CD14-positive monocyte (primary cell): ENCODE data around the gene URB1. TPM values are rescaled to one million over a fixed set of nuclear protein-coding genes. Genes with fewer than 3 reads are reported as not detected.
A peak's percentile ranks its signal among the peaks of the same experiment; 100 is the strongest.

ENCODE experiments used
- DNase-seq, 3 donors: peaks; one replicate each; pipeline ENCODE4 v3.0.0-alpha.2; 2011 to 2022
- H2AFZ ChIP-seq: 2 replicates; pipeline ENCODE4 v1.6.0; 2012; ENCODE audit warnings: mild to moderate bottlenecking, low read depth, low read length, inconsistent platforms; ENCODE audit not compliant: insufficient read depth, poor library complexity, severe bottlenecking
- H3K27ac ChIP-seq, 2 donors: 1 replicate in 1 of 2; 2 replicates in 1 of 2; pipeline ENCODE4 v1.5.1; 2012 to 2013; ENCODE audit warnings: low read length in 2 of 2, control low read depth in 1 of 2, inconsistent platforms in 1 of 2, low read depth in 1 of 2, mild to moderate bottlenecking in 1 of 2
- H3K27me3 ChIP-seq, 2 donors: one replicate each; pipeline versions ENCODE4 v1.6.0 to v1.6.1; 2011 to 2013; ENCODE audit warnings: low read length in 2 of 2; ENCODE audit not compliant: control insufficient read depth in 2 of 2, insufficient read depth in 2 of 2
- H3K36me3 ChIP-seq, 2 donors: replicated peaks in 1 of 2; 1 replicate in 1 of 2; 2 replicates in 1 of 2; pipeline versions ENCODE4 v1.5.1 to v1.6.1; 2012 to 2013; ENCODE audit warnings: low read length in 2 of 2, control low read depth in 1 of 2, inconsistent platforms in 1 of 2, mild to moderate bottlenecking in 1 of 2; ENCODE audit not compliant: insufficient read depth in 2 of 2, control insufficient read depth in 1 of 2
- H3K4me1 ChIP-seq, 2 donors: 1 replicate in 1 of 2; 2 replicates in 1 of 2; pipeline versions ENCODE4 v1.5.1 to v1.6.1; 2012 to 2013; ENCODE audit warnings: low read length in 2 of 2, control low read depth in 1 of 2, inconsistent platforms in 1 of 2, mild to moderate bottlenecking in 1 of 2, moderate library complexity in 1 of 2; ENCODE audit not compliant: insufficient read depth in 2 of 2, control insufficient read depth in 1 of 2
- H3K4me2 ChIP-seq: replicated peaks from 2 replicates; pipeline ENCODE3; 2012; ENCODE audit warnings: low read length, moderate library complexity, mild to moderate bottlenecking; ENCODE audit not compliant: poor library complexity, severe bottlenecking; ENCODE audit errors: extremely low read depth
- H3K4me3 ChIP-seq, 3 experiments: fragments of 200-600 bp in 1 of 3; sonication (generic) in 1 of 3; replicated peaks in 1 of 3; 1 replicate in 2 of 3; 2 replicates in 1 of 3; pipeline ENCODE4 v1.5.1; 2011 to 2013; ENCODE audit warnings: low read length in 3 of 3, mild to moderate bottlenecking in 3 of 3, control low read depth in 2 of 3, low read depth in 2 of 3, inconsistent platforms in 1 of 3, moderate library complexity in 1 of 3
- H3K79me2 ChIP-seq: 2 replicates; pipeline ENCODE4 v1.6.0; 2012; ENCODE audit warnings: mild to moderate bottlenecking, control low read depth, inconsistent platforms, low read length, moderate library complexity; ENCODE audit not compliant: insufficient read depth
- H3K9ac ChIP-seq: 2 replicates; pipeline ENCODE4 v1.6.0; 2017; ENCODE audit warnings: low read length, mild to moderate bottlenecking; ENCODE audit not compliant: insufficient read depth, poor library complexity, severe bottlenecking
- H3K9me3 ChIP-seq, 2 donors: replicated peaks in 1 of 2; 1 replicate in 1 of 2; 2 replicates in 1 of 2; pipeline versions ENCODE4 v1.5.1 to v1.6.1; 2012 to 2013; ENCODE audit warnings: low read length in 2 of 2, control low read depth in 1 of 2; ENCODE audit not compliant: control insufficient read depth in 1 of 2, insufficient read depth in 1 of 2
- H4K20me1 ChIP-seq: 2 replicates; pipeline ENCODE4 v1.6.0; 2012; ENCODE audit warnings: mild to moderate bottlenecking, low read length, control low read depth, moderate library complexity; ENCODE audit not compliant: insufficient read depth
- H3K27ac Mint-ChIP-seq, 7 donors: one replicate each; pipeline ENCODE4 v1.8.0; 2020; ENCODE audit warnings: mild to moderate bottlenecking in 7 of 7, mixed read lengths in 7 of 7, moderate library complexity in 6 of 7, inconsistent platforms in 2 of 7
- H3K27me3 Mint-ChIP-seq, 3 donors: one replicate each; pipeline ENCODE4 v1.8.0; 2021 to 2022; ENCODE audit warnings: low read depth in 3 of 3, mild to moderate bottlenecking in 3 of 3, mixed read lengths in 3 of 3, moderate library complexity in 3 of 3, inconsistent platforms in 1 of 3
- H3K36me3 Mint-ChIP-seq, 2 donors: one replicate each; pipeline ENCODE4 v1.8.0; 2020; ENCODE audit warnings: mixed read lengths in 2 of 2, inconsistent platforms in 1 of 2, mild to moderate bottlenecking in 1 of 2
- H3K4me1 Mint-ChIP-seq: one replicate; pipeline ENCODE4 v1.8.0; 2020; ENCODE audit warnings: mild to moderate bottlenecking, mixed read lengths
- H3K4me3 Mint-ChIP-seq, 2 donors: one replicate each; pipeline ENCODE4 v1.8.0; 2020; ENCODE audit warnings: mild to moderate bottlenecking in 2 of 2, mixed read lengths in 2 of 2, moderate library complexity in 1 of 2
- H3K9me3 Mint-ChIP-seq, 7 donors: one replicate each; pipeline ENCODE4 v1.8.0; 2020 to 2022; ENCODE audit warnings: mixed read lengths in 7 of 7, mild to moderate bottlenecking in 6 of 7, moderate library complexity in 6 of 7, inconsistent platforms in 2 of 7
- WGBS: methylation state at CpG from one replicate; pipeline ENCODE4 v1.1.5; 2013; ENCODE audit warnings: missing lambda C conversion rate; ENCODE audit not compliant: insufficient coverage; 5-methylcytosine and 5-hydroxymethylcytosine counted together
- intact Hi-C, 2 donors: fragments of 100-400 bp; cut with micrococcal nuclease; formaldehyde crosslinking; loops; one replicate each; pipeline versions ENCODE4 v1.15.0 to v1.15.1; 2023
- polyA plus RNA-seq, 3 donors: library from polyadenylated mRNA; depleted of rRNA in 1 of 3; unstranded in 2 of 3; stranded (reverse) in 1 of 3; fragments of 300-500 nt in 2 of 3; fragments of >200 nt in 1 of 3; fragmentation: Illumina TruSeq in 2 of 3; gene quantifications; 1 replicate in 2 of 3; 2 replicates in 1 of 3; pipeline ENCODE4 v1.2.3, GENCODE V29; 2012 to 2021
- TF ChIP-seq, protein P1 (sequence below): fragments of 200-600 bp; IDR thresholded peaks from one replicate; pipeline ENCODE4 v1.8.0; 2022; ENCODE audit warnings: antibody characterized with exemption, mild to moderate bottlenecking

URB1 gene
- polyA plus RNA-seq, 3 donors, result 0.25 to 2.4 (median 0.47) TPM

DNA sequence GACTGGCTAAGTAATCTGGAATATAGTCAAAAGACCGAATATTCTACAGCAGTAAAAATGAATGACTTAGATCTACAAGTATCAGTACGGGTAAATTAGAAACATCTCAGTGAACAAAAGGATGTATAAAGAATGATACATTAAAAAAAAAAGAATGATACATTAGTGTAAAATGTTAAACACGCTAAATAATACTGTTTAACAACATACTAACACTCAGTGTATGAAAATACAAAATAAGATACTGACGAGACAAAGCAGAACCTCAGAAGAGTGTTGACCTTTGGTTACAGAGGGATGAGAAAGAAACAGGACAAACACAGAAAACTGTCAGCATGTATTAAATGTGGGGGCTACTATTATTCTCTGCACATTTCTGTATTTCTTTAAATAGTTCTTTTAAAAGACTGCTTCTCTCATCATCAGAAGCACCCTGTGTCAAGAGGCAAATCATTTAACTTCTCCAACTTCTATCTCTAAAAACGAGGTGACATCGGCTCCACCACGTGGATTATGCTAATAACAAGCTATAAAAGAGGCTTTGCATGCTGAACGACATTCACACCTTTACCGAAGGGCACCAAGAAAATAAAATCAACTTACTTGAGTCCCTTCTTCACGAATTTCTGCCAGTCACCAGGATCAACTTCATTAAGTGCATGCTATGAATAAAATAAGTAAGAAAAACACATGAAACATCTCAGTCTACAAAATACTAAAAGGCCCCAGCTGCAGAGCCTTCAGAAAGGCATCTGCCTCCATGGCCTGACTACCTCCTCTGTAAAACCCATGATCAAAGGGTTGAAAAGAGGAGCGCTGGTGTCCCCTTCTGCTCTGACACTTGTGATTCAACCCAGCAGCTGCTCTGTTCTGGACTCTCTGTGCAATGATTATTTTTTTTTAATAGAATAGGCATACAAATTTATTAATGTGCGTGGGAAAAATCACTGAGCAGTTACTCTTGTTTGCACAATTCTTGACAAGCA is 51.7 kb downstream of the URB1 start:
- TF ChIP-seq, protein P1, sequence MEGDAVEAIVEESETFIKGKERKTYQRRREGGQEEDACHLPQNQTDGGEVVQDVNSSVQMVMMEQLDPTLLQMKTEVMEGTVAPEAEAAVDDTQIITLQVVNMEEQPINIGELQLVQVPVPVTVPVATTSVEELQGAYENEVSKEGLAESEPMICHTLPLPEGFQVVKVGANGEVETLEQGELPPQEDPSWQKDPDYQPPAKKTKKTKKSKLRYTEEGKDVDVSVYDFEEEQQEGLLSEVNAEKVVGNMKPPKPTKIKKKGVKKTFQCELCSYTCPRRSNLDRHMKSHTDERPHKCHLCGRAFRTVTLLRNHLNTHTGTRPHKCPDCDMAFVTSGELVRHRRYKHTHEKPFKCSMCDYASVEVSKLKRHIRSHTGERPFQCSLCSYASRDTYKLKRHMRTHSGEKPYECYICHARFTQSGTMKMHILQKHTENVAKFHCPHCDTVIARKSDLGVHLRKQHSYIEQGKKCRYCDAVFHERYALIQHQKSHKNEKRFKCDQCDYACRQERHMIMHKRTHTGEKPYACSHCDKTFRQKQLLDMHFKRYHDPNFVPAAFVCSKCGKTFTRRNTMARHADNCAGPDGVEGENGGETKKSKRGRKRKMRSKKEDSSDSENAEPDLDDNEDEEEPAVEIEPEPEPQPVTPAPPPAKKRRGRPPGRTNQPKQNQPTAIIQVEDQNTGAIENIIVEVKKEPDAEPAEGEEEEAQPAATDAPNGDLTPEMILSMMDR, result no peak
- Histone ChIP-seq H3K79me2 (no peaks in the 10 kb centered on the region), H2AFZ (no peak overlapping the region), H3K9me3 (peaks cover 16 to 22% of the 10 kb centered on the region in 2 donors), H3K36me3 (peaks cover 86 to 97% of the 10 kb centered on the region in 2 donors), H3K27ac (no peak overlapping the region), H4K20me1 (no peaks in the 10 kb centered on the region), H3K4me3 (no peak overlapping the region), H3K27me3 (no peaks in the 10 kb centered on the region), H3K4me1 (no peaks in the 10 kb centered on the region), H3K9ac (no peak overlapping the region), H3K4me2 (no peak overlapping the region)
- H3K27me3 Mint-ChIP-seq, result no peaks in the 10 kb centered on the region
- DNase-seq, result no peak
- peaks cover 11 to 21% (median 15%) of the 10 kb centered on the region in 7 donors for H3K9me3 Mint-ChIP-seq
- H3K4me3 Mint-ChIP-seq, result no peak overlapping the region
- H3K4me1 Mint-ChIP-seq, result no peaks in the 10 kb centered on the region
- H3K27ac Mint-ChIP-seq, result peak overlapping the region in 1 of 7 donors; percentile 10
- peaks cover 80 to 92% of the 10 kb centered on the region in 2 donors for H3K36me3 Mint-ChIP-seq
- intact Hi-C loops, result no loop called here
- WGBS, result 89% methylated on average over 5 of the region's 12 CpGs

DNA sequence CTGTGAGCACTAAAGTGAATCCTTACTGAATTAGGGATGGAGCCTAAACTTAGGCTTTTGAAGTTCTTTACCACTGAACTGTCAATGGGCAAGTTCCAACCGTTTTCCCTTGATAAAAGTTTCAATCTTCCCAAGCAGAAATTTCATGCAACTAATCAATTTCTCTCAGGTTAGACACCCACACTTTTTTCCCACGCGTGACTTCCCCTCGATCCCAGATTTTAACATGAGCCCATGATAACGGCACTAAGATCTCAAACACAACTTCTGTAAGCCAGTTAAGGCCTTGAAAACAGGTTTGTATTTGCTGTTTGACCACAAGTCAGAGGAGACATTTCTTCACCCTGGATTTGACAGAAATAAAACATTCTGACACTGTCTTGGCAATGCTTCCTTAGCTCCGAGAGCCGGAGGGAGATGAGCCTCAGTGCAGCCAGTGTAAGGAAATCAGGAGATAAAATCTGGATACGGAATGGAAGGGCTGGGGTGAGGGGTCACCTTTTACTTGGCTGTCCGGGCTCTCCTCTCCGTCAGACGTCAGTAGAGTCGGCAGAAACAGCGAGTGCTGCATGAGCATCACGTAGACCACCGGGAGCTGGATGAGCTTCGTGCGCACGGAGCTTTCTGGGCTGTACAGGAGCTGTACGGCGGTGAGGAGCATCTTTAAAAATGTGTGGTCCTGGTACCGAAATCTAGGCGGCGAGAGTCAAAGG is 54.4 kb downstream of the URB1 start:
- H3K4me3 Mint-ChIP-seq, result no peak overlapping the region
- Histone ChIP-seq H3K4me3 (no peak overlapping the region), H3K4me1 (no peaks in the 10 kb centered on the region), H3K9ac (no peak overlapping the region), H2AFZ (no peak overlapping the region), H3K36me3 (peaks cover 87 to 97% of the 10 kb centered on the region in 2 donors), H3K4me2 (no peak overlapping the region), H4K20me1 (no peaks in the 10 kb centered on the region), H3K27ac (no peak overlapping the region), H3K27me3 (no peaks in the 10 kb centered on the region), H3K79me2 (no peaks in the 10 kb centered on the region), H3K9me3 (no peaks in the 10 kb centered on the region)
- H3K9me3 Mint-ChIP-seq, result peaks cover 0 to under 1% (median 0%) of the 10 kb centered on the region in 7 donors
- no peaks in the 10 kb centered on the region for H3K4me1 Mint-ChIP-seq
- 99% methylated on average over 19 of the region's 23 CpGs for WGBS
- intact Hi-C loops, result no loop called here
- peaks cover 78 to 92% of the 10 kb centered on the region in 2 donors for H3K36me3 Mint-ChIP-seq
- H3K27me3 Mint-ChIP-seq, result no peaks in the 10 kb centered on the region
- TF ChIP-seq, protein P1, result no peak
- H3K27ac Mint-ChIP-seq, result peak overlapping the region in 2 of 7 donors; percentile 12 to 55
- no peak for DNase-seq
